Activated T-helper 2 cell treated with anti-CD3 and anti-CD28 coated beads, Interferon-gamma antibody, Interleukin-2, Interleukin-4, amounts not matched to agents 10 μg/mL and 5 μg/mL and 100 μg/mL, durations not matched to agents 14 hours and 24 hours and 36 hours (primary cell): ENCODE data around the gene ZNF285. TPM values are rescaled to one million over a fixed set of nuclear protein-coding genes. Genes with fewer than 3 reads are reported as not detected.
A peak's percentile ranks its signal among the peaks of the same experiment; 100 is the strongest.
"Not testable (repeated sequence)": the region's sequence is repeated elsewhere in the genome, so short reads cannot be mapped to it uniquely, and the experiment has no call there.

Experiments
- DNase-seq: peaks from one replicate; pipeline ENCODE4 v3.0.0; 2021; ENCODE audit warnings: low spot score
- H3K27ac Mint-ChIP-seq: one replicate; pipeline ENCODE4 v1.8.0; 2021; ENCODE audit warnings: mixed read lengths
- H3K27me3 Mint-ChIP-seq: one replicate; pipeline ENCODE4 v1.8.0; 2021; ENCODE audit warnings: low read depth, mixed read lengths
- H3K36me3 Mint-ChIP-seq: one replicate; pipeline ENCODE4 v1.8.0; 2021; ENCODE audit warnings: low read depth, mixed read lengths
- H3K4me1 Mint-ChIP-seq: one replicate; pipeline ENCODE4 v1.8.0; 2021; ENCODE audit warnings: low read depth, mixed read lengths
- H3K4me3 Mint-ChIP-seq: one replicate; pipeline ENCODE4 v1.8.0; 2021; ENCODE audit warnings: low read depth, mild to moderate bottlenecking, moderate library complexity, mixed read lengths
- H3K9me3 Mint-ChIP-seq: one replicate; pipeline ENCODE4 v1.8.0; 2021; ENCODE audit warnings: mixed read lengths
- intact Hi-C: fragments of 100-400 bp; cut with micrococcal nuclease; formaldehyde crosslinking; loops from one replicate; pipeline ENCODE4 v1.15.1; 2023
- total RNA-seq: library from RNA; stranded (reverse); gene quantifications from 2 replicates; pipeline ENCODE4 v1.2.3, GENCODE V29; 2022

Gene ZNF285
- 0.25 TPM in 1 of 2 replicates, not detected in the other for total RNA-seq

DNA sequence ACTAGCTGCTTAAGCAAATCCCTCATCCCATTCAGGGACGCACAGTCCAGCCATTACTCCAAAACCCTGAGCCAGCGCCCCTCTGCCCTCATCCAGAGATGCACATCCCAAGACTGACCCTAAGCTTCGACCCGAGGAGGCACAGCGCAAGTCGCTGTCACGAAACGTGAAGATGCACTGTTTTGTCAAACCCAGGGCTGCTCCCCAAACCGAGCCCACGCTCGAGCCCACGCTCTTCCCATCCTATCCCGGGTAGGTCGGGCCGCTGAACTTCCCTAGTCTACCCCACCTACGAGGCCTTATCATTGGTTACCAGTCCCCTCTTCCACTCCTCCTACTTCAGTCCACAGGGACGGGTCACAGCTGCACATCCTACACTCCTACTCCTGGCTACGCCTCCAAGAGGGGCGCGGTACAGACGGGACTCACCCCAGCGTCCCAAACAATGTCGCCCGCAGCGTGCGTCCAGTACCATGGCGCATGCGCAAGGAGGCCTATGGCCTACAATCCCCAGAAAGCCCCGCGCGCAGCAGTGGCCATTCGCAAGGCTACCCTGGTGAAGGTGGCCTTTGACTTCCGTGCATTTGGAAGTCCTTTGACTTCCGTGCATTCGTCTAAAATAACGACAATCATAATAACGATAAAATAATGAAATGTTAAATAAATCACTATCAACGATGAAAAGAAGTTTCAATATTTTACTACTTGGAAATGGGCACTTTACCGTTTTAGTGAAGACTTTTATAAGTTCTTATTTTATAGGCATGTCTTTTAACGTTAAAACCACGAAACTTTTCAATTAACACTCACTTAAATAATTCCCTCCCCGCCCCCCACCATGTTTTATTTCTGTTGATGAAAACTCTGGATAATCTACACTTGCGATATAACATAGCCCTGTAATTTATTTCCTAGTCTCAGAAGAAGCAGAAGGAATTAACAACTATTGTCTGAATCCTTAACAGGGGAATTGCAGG, at the start of gene ZNF285:
ZNF285 (minus strand) TSS at position 470 of the 977 bp plus-strand sequence. CDS start 4,395 bp downstream, outside the sequence.
- Mint-ChIP-seq H3K9me3 (peaks cover 48% of the 10 kb centered on the region), H3K27ac (peak within 1 kb of the TSS; percentile 35), H3K27me3 (no peaks in the 10 kb centered on the region), H3K4me3 (peak within 1 kb of the TSS; percentile 83), H3K4me1 (peaks cover 4% of the 10 kb centered on the region), H3K36me3 (peaks cover 5% of the 10 kb centered on the region)
- peak; percentile 43 for DNase-seq
- intact Hi-C loops = no loop called here

DNA sequence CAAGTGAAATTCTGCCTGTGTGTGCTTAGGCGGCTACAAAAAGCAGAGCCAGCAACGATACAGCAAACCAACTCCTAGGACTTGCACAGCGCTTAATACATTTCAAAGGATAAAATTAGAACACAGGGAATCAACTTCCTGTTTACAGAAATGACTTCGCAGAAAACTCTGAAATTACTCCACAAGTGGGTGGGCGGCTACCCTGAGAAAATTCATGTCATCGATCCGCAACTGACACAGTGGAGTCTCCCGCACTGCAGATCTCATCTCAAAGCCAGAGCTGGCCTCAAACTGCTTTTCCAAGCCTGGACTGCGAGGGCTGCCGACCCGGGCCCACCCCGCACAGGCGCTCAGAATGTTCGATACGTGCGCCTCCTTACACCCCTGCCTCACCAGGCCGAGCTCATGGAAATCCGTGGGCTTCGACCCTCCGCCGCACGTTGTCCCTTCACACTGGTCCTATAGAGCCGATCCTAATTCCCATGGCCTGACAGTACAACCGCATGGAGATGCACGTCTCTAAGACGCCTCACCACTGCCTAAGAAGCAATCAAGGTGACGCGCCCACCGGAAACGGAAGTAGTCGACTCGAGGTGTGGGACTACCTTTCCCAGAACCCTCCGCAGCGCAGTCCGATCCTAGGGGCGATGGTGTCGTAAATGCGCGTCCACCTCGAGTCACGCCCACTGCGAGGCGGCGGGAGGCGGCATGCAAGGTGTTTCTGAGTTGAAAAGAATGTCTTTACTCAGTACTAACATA, 46.7 kb upstream of the ZNF285 start, which contains the start of gene ZNF229:
ZNF229 (minus strand) TSS at position 557 of the 759 bp plus-strand sequence. CDS start 5,625 bp downstream, outside the sequence.
- Mint-ChIP-seq H3K9me3 (peaks cover 81% of the 10 kb centered on the region), H3K4me3 (peak within 1 kb of the TSS; percentile 60), H3K27me3 (no peaks in the 10 kb centered on the region), H3K27ac (no peak within 1 kb of the TSS), H3K36me3 (no peaks in the 10 kb centered on the region), H3K4me1 (peaks cover 3% of the 10 kb centered on the region)
- intact Hi-C loops = no loop called here
- DNase-seq = peak; percentile 35

DNA sequence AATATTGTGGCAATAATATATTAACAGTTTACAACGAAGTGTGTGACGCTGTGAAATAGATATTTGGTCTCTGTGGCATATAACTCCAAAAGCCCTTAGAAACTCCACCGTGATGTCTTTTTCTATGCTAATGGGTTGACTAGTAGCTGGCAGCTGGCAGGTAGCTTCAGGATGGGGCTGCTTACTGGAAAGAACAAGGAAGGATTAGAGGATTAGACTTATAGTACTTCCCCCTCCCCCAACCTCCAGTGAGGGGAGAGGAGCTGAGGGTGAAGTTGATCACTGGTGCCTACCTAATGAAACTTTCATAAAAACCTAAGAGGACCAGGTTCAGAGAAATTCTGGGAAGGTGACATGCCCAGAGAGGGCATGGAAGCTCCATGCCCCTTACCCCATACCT, 37.0 kb upstream of the ZNF285 start:
- Mint-ChIP-seq H3K4me1 (no peaks in the 10 kb centered on the region), H3K4me3 (no peak overlapping the region), H3K36me3 (no peaks in the 10 kb centered on the region), H3K9me3 (peaks cover 69% of the 10 kb centered on the region), H3K27me3 (no peaks in the 10 kb centered on the region), H3K27ac (no peak overlapping the region)
- no peak for DNase-seq
- intact Hi-C loops = no loop called here

DNA sequence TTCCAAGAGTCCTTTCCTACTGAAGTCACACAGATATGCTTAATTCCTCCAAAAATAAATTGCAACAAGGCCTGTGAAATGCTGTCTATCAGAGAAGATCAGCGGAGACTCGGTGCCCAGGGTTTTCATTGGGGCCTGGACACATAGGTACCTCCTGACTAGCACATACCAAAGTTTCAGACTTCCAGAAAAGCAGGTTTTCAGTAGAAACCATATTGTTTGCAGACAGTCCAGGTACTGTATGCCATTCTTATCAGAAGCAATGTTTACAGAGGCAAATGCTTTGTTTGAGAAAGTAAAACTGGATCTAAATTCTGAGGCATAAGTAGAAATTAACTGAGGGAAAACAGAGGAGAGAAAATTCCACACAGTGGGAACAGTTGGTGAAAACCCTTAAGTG, 34.0 kb upstream of the ZNF285 start:
- Mint-ChIP-seq H3K36me3 (no peaks in the 10 kb centered on the region), H3K27ac (no peak overlapping the region), H3K9me3 (peaks cover 72% of the 10 kb centered on the region), H3K4me3 (no peak overlapping the region), H3K27me3 (no peaks in the 10 kb centered on the region), H3K4me1 (no peaks in the 10 kb centered on the region)
- intact Hi-C loops = no loop called here
- no peak for DNase-seq

DNA sequence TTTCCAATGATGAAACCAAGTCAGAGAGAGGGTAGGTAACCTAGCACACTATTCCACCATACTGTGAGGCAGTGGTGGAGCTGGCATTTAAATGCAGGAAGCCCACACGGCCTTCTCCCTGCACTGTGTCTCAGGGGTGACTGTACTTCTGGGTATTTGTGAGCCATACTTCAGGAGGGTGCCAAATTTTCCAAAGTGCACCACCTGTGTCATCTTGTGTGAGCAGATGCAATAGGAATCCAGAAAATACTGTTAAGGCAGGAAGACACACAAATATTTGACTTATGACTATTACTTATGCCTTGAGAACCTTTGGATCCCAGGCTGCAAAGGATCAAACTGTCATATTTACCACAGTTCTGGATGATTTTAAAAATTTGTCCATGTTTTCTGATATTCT, 29.5 kb upstream of the ZNF285 start:
- Mint-ChIP-seq H3K36me3 (no peaks in the 10 kb centered on the region), H3K4me1 (no peaks in the 10 kb centered on the region), H3K27ac (no peak overlapping the region), H3K9me3 (peaks cover 84% of the 10 kb centered on the region), H3K4me3 (no peak overlapping the region), H3K27me3 (no peaks in the 10 kb centered on the region)
- intact Hi-C loops = no loop called here
- DNase-seq = no peak

DNA sequence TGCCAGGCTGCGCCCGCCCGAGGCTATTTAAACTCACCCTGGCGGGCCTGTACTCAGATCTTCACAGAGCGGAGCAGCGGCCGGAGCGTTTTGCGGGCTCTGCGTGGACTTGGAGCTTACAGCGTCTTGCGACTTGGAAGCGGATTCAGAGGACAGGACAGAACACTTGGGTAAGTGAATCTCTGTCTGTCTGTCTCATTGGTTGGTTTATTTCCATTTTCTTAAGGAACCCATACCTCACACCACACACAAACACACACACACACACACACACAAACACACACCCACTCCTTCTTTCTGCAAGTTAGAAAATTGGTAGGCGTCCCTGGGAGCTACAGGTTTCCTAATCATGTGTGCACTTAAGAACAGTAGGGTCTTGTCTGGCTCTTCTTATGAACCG, 14.1 kb upstream of the ZNF285 start:
- H3K27ac Mint-ChIP-seq, H3K4me1 Mint-ChIP-seq, H3K4me3 Mint-ChIP-seq, H3K27me3 Mint-ChIP-seq, DNase-seq, H3K36me3 Mint-ChIP-seq, intact Hi-C loops: not testable (repeated sequence)
- peaks cover 30% of the 10 kb centered on the region for H3K9me3 Mint-ChIP-seq

DNA sequence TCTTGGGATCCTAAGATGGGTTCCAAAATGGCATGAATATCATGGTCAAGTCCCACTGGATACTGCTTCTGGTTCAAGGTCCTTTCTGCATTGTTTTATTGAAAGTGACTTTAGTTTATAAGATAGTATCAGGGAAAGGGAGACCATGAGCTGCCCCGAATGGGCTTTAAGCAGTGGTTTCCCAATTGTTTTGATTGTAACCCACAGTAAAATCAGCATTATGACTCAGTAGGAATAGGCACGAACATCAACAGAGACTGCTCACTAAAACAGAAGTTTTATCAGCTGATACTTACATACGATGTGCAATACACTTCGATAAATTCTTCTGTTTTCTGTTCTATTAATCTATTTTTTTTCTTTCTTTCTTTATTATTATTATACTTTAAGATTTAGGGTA, 12.1 kb downstream of the ZNF285 start:
- H3K36me3 Mint-ChIP-seq, H3K27ac Mint-ChIP-seq, H3K4me1 Mint-ChIP-seq, intact Hi-C loops, H3K4me3 Mint-ChIP-seq, DNase-seq, H3K27me3 Mint-ChIP-seq: not testable (repeated sequence)
- peaks cover 59% of the 10 kb centered on the region for H3K9me3 Mint-ChIP-seq

DNA sequence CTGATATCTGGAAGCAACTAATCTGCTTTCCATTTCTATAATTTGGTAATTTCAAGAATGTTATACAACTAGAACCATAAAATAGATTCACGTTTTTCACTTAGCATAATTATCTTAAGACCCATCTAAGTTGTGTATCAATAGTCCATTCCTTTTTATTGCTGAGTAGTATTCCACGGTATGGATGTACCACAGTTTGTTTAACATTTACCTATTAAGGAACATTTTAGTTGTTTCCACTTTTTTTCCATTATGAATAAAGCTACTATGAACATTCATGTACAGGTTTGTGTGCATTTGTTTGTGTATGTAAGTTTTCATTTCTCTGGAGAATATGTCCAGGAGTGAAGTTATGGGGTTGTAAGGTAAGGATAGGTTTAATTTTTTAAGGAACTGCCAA, 26.6 kb downstream of the ZNF285 start:
- no peak overlapping the region for H3K27ac Mint-ChIP-seq
- H3K4me1 Mint-ChIP-seq = no peaks in the 10 kb centered on the region
- DNase-seq = no peak
- no peaks in the 10 kb centered on the region for H3K27me3 Mint-ChIP-seq
- H3K4me3 Mint-ChIP-seq = no peak overlapping the region
- H3K9me3 Mint-ChIP-seq = peaks cover 59% of the 10 kb centered on the region
- intact Hi-C loops = no loop called here
- H3K36me3 Mint-ChIP-seq = no peaks in the 10 kb centered on the region

DNA sequence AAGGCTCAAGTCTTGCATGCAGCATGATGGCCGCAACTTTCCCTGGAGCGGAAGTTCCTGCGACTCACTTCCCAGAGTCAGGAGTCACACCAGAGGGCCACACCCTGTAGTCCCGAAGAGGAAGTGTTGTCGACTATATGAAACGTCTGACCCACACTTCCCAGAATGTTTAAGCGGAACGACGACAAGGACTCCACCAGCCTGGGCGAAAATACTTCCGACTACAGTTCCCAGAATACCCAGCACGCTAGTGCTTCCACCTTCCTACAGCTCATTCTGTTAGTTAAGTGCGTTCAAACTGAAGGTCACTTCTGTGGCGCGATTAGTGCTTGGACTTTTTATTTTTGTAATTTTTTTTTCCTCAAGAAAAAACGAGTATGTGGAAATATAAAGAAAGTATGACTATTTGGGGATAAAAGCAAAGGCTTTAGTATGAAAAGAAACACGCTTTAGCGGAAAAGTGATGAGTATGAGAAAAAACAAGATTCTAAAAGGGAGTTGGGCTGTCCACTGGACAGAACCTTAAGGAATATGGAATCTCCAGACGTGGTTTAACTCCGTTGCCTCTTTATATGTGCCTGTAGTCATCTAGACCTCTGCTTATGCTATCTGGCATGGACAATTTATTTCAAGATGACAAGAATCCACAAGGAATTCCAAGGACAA, 29.5 kb downstream of the ZNF285 start:
- no peaks in the 10 kb centered on the region for H3K36me3 Mint-ChIP-seq
- peaks cover 69% of the 10 kb centered on the region for H3K9me3 Mint-ChIP-seq
- H3K4me1 Mint-ChIP-seq = no peaks in the 10 kb centered on the region
- no peak overlapping the region for H3K4me3 Mint-ChIP-seq
- H3K27ac Mint-ChIP-seq = no peak overlapping the region
- H3K27me3 Mint-ChIP-seq = no peaks in the 10 kb centered on the region
- intact Hi-C loops = no loop called here
- no peak for DNase-seq

DNA sequence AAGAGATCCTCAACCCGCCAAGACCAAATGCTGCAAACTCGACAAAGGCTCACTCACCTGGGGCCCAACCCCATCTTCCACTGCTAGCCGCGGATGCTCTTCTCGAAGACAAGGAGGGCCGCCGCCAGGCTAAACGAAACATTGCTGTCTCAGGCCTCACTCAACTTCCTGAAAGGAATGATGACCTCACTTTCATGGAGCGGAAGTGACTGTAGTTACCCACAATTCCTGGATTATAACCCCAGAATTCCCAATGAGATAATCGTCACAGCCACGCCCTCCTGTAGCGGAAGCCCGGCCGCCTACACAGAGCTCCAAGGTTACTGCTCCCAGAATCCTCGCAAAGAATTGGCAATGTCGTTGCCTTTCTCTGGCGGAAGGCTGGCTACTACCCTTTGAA, 34.4 kb downstream of the ZNF285 start:
- H3K36me3 Mint-ChIP-seq = no peaks in the 10 kb centered on the region
- no peaks in the 10 kb centered on the region for H3K4me1 Mint-ChIP-seq
- no peak overlapping the region for H3K27ac Mint-ChIP-seq
- H3K27me3 Mint-ChIP-seq = no peaks in the 10 kb centered on the region
- peaks cover 71% of the 10 kb centered on the region for H3K9me3 Mint-ChIP-seq
- intact Hi-C loops = no loop called here
- no peak overlapping the region for H3K4me3 Mint-ChIP-seq
- DNase-seq = no peak

DNA sequence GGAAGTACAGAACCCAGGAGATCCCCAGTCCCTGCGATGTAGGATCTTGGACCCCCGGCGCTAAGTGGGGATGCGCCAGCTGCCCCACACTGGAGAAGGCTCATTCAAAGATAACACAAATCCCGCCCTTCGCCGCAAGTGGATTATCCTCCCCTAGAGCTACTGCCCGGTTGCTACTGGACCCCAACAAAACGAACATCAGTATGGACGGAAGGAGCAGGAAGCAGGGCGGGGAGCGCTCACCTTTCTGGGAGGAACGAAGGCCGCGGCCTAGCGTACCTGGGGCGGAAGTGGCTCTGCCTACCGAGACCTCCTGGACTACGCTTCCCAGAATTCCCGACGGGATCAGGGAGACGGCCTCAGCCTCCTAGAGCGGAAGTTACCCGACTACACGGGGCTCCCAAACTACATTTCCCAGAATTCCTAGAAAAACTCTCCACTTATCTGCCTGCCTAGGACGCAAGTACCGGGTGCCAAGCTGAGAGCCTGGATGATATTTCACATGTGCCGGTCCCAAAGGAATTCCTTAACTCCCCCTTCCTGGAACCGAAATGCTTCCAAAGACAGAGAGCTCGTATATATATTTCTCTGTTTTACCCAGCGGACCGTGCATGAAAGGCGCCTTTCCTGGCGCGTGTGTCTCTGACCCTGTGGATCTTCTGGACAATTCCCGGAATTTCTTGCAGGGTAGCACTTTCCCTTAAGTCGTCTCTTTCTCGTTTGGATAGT, 44.9 kb downstream of the ZNF285 start, which contains the start of gene ZNF112:
ZNF112 (minus strand) TSS at position 298 of the 729 bp plus-strand sequence. CDS start 16,141 bp downstream, outside the sequence.
- Mint-ChIP-seq H3K27me3 (no peaks in the 10 kb centered on the region), H3K9me3 (peaks cover 63% of the 10 kb centered on the region), H3K4me3 (no peak within 1 kb of the TSS), H3K36me3 (no peaks in the 10 kb centered on the region), H3K27ac (no peak within 1 kb of the TSS), H3K4me1 (no peaks in the 10 kb centered on the region)
- intact Hi-C loops = no loop called here
- no peak for DNase-seq

DNA sequence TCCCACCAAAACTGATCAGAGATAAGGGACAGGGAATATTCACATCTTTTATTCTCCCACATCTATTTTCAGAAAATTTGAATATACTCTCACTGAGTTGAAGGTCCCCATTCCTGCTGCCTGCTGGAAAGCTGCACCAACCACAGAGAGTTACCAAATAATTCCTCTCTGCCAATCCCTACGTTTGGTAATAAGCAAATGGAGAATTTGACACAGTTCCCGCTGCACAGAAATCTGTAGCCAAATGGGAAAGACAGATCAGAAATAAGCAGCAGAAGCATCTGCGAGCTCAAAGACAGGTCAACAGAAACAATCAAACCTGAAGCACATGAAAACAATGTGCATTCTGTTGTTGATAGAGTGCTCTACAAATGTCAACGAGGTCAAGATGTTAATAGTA, 54.9 kb downstream of the ZNF285 start:
- Mint-ChIP-seq H3K9me3 (peaks cover 62% of the 10 kb centered on the region), H3K4me1 (no peaks in the 10 kb centered on the region), H3K36me3 (no peaks in the 10 kb centered on the region), H3K27me3 (no peaks in the 10 kb centered on the region), H3K27ac (no peak overlapping the region), H3K4me3 (no peak overlapping the region)
- no peak for DNase-seq
- intact Hi-C loops = no loop called here
